B cell (primary cell): ENCODE results near the gene ATP9B. TPM values are rescaled to one million over a fixed set of nuclear protein-coding genes. Genes with fewer than 3 reads are reported as not detected.

Source experiments
- ATAC-seq: fragments of 200-7000 bp; cut with Tn5 transposase; one replicate; pipeline ENCODE4 v1.10.0; 2021; ENCODE audit warnings: low read depth, mild to moderate bottlenecking, moderate number of reproducible peaks, moderate library complexity
- CTCF ChIA-PET: fragments of 350-600 bp; sonication (Branson Sonifier 250); formaldehyde crosslinking; loops from one replicate; lab custom pipeline; 2021; ENCODE audit warnings: antibody characterized with exemption, inconsistent platforms; lab: Charles Lee
- POLR2A ChIA-PET: fragments of 350-600 bp; sonication (Branson Sonifier 250); formaldehyde crosslinking; loops from one replicate; lab custom pipeline; 2021; ENCODE audit warnings: antibody characterized with exemption; lab: Charles Lee
- DNase-seq: peaks from one replicate; pipeline ENCODE4 v3.0.0; 2013
- H2AFZ ChIP-seq: 2 replicates; pipeline ENCODE4 v1.6.1; 2012; ENCODE audit warnings: mild to moderate bottlenecking, low read depth, low read length; ENCODE audit not compliant: insufficient read depth, poor library complexity, severe bottlenecking
- H3K27ac ChIP-seq, 2 donors: 1 replicate in 1 of 2; 2 replicates in 1 of 2; pipeline ENCODE4 v1.5.1; 2012 to 2013; ENCODE audit warnings: low read length in 2 of 2, mild to moderate bottlenecking in 2 of 2, moderate library complexity in 1 of 2
- H3K27me3 ChIP-seq, 4 experiments: fragments of 200-600 bp in 1 of 4; sonication (generic) in 1 of 4; replicated peaks in 1 of 4; 1 replicate in 2 of 4; 2 replicates in 2 of 4; pipeline versions ENCODE4 v1.6.1 to v1.7.0; 2013 to 2016; ENCODE audit warnings: low read length in 3 of 4, mild to moderate bottlenecking in 2 of 4, mixed read lengths in 1 of 4, moderate library complexity in 1 of 4; ENCODE audit not compliant: insufficient read depth in 4 of 4, control insufficient read depth in 3 of 4; ENCODE audit errors: control extremely low read depth in 1 of 4
- H3K36me3 ChIP-seq, 2 experiments: replicated peaks in 1 of 2; 1 replicate in 1 of 2; 2 replicates in 1 of 2; pipeline versions ENCODE4 v1.6.1 to v1.7.1; 2013; ENCODE audit warnings: low read length in 1 of 2; ENCODE audit not compliant: insufficient read depth in 2 of 2, control insufficient read depth in 1 of 2; ENCODE audit errors: control extremely low read depth in 1 of 2, extremely low read depth in 1 of 2
- H3K4me1 ChIP-seq, 2 donors: fragments of 200-600 bp in 1 of 2; sonication (generic) in 1 of 2; 1 replicate in 1 of 2; 2 replicates in 1 of 2; pipeline versions ENCODE4 v1.5.1 to v1.6.1; 2013 to 2017; ENCODE audit warnings: low read length in 2 of 2; ENCODE audit not compliant: control insufficient read depth in 2 of 2, insufficient read depth in 2 of 2
- H3K4me2 ChIP-seq: replicated peaks from 2 replicates; pipeline ENCODE3; 2012; ENCODE audit warnings: mild to moderate bottlenecking, low read depth, low read length; ENCODE audit not compliant: poor library complexity, severe bottlenecking
- H3K4me3 ChIP-seq, 5 experiments: fragments of 200-600 bp in 1 of 5; sonication (generic) in 1 of 5; 1 replicate in 3 of 5; 2 replicates in 2 of 5; pipeline versions ENCODE4 v1.5.1 to v1.7.0; 2011 to 2016; ENCODE audit warnings: low read length in 4 of 5, mild to moderate bottlenecking in 4 of 5, low read depth in 2 of 5, control low read depth in 1 of 5, moderate library complexity in 1 of 5; ENCODE audit not compliant: insufficient read depth in 1 of 5; ENCODE audit errors: control extremely low read depth in 1 of 5, extremely low read depth in 1 of 5
- H3K79me2 ChIP-seq: fragments of 200-600 bp; sonication (generic); one replicate; pipeline ENCODE4 v1.6.0; 2016; ENCODE audit warnings: low read length; ENCODE audit not compliant: control insufficient read depth, insufficient read depth
- H3K9ac ChIP-seq: fragments of 200-600 bp; sonication (generic); 2 replicates; pipeline ENCODE4 v1.6.1; 2017; ENCODE audit warnings: mild to moderate bottlenecking, low read length, moderate library complexity
- H3K9me3 ChIP-seq, 3 donors: one replicate each; pipeline versions ENCODE4 v1.6.1 to v1.7.1; 2013; ENCODE audit warnings: low read length in 2 of 3; ENCODE audit not compliant: control insufficient read depth in 2 of 3, insufficient read depth in 1 of 3; ENCODE audit errors: control extremely low read depth in 1 of 3
- H4K20me1 ChIP-seq: 2 replicates; pipeline ENCODE4 v1.6.0; 2012; ENCODE audit warnings: mild to moderate bottlenecking, low read length; ENCODE audit not compliant: insufficient read depth, control insufficient read depth, poor library complexity, severe bottlenecking
- H3K27ac Mint-ChIP-seq: one replicate; pipeline ENCODE4 v1.8.0; 2021; ENCODE audit warnings: mixed read lengths
- H3K27me3 Mint-ChIP-seq: one replicate; pipeline ENCODE4 v1.8.0; 2021; ENCODE audit warnings: mixed read lengths
- H3K4me1 Mint-ChIP-seq: one replicate; pipeline ENCODE4 v1.8.0; 2021; ENCODE audit warnings: mixed read lengths
- H3K4me3 Mint-ChIP-seq: one replicate; pipeline ENCODE4 v1.8.0; 2021; ENCODE audit warnings: mixed read lengths
- H3K9me3 Mint-ChIP-seq: one replicate; pipeline ENCODE4 v1.8.0; 2022; ENCODE audit warnings: mixed read lengths; ENCODE audit not compliant: insufficient read depth
- CTCF ChIP-seq: fragments of 200-600 bp; IDR thresholded peaks from one replicate; pipeline ENCODE4 v1.8.0; 2022; ENCODE audit warnings: antibody characterized with exemption, mild to moderate bottlenecking
- EZH2 ChIP-seq: IDR thresholded peaks from 2 replicates; pipeline ENCODE4 v1.6.1; 2012; ENCODE audit warnings: borderline replicate concordance, low read depth, mild to moderate bottlenecking, moderate library complexity, low read length; ENCODE audit not compliant: insufficient read depth, poor library complexity, severe bottlenecking
- WGBS: methylation state at CpG from one replicate; pipeline ENCODE4 v1.1.5; 2013; ENCODE audit warnings: missing lambda C conversion rate; ENCODE audit not compliant: insufficient coverage; 5-methylcytosine and 5-hydroxymethylcytosine counted together
- intact Hi-C: fragments of 100-400 bp; cut with micrococcal nuclease; formaldehyde crosslinking; loops from one replicate; pipeline ENCODE4 v1.10.0; 2022
- polyA plus RNA-seq: library from polyadenylated mRNA; depleted of rRNA; stranded (reverse); fragments of >200 nt; gene quantifications from 2 replicates; pipeline ENCODE4 v1.2.3, GENCODE V29; 2012
- total RNA-seq, 2 donors: library from RNA; stranded (reverse); fragments of 120-200 nt in 1 of 2; gene quantifications; 1 replicate in 1 of 2; 2 replicates in 1 of 2; pipeline versions ENCODE4 v1.2.3 to v1.2.4, GENCODE V29; 2013 to 2022

ATP9B gene
- total and polyA plus RNA-seq, 2 donors (not counting 1 experiment from before 2014, with no cell fraction given), result 34.3 to 71.7 TPM

GRCh38 chr18:79250301-79250981 is 181.2 kb downstream of the ATP9B start:
- DNase-seq, result no peak
- no peaks in the 10 kb centered on the region for H3K27me3 Mint-ChIP-seq
- intact Hi-C loops, result no loop called here
- no peaks in the 10 kb centered on the region for H3K9me3 Mint-ChIP-seq
- no peaks in the 10 kb centered on the region for H3K27me3 ChIP-seq
- H3K79me2 ChIP-seq, result no peaks in the 10 kb centered on the region
- no peak overlapping the region for H3K4me2 ChIP-seq
- peaks cover 4 to 7% of the 10 kb centered on the region in 2 donors for H3K4me1 ChIP-seq
- H3K27ac Mint-ChIP-seq, result no peak overlapping the region
- no peak for ATAC-seq
- ChIA-PET CTCF (no interaction called here), POLR2A (no interaction called here)
- H3K9ac ChIP-seq, result no peak overlapping the region
- H4K20me1 ChIP-seq, result peaks cover 9% of the 10 kb centered on the region
- H3K4me3 Mint-ChIP-seq, result no peak overlapping the region
- no peak overlapping the region for H3K4me3 ChIP-seq
- no peak overlapping the region for H2AFZ ChIP-seq
- H3K36me3 ChIP-seq, result peaks cover 0 to 12% of the 10 kb centered on the region in 2 experiments
- H3K27ac ChIP-seq, result no peak overlapping the region
- H3K9me3 ChIP-seq, result peaks cover 0 to 4% (median 0%) of the 10 kb centered on the region in 3 donors
- WGBS, result 97% methylated on average over 11 of the region's 12 CpGs
- peaks cover 7% of the 10 kb centered on the region for H3K4me1 Mint-ChIP-seq
- TF ChIP-seq CTCF (no peak), EZH2 (no peak)

GRCh38 chr18:79251021-79251420 is 181.8 kb downstream of the ATP9B start:
- H3K4me3 ChIP-seq, result no peak overlapping the region
- POLR2A ChIA-PET, result no interaction called here
- WGBS, result 97% methylated on average over 7 of the region's 9 CpGs
- peaks cover 9% of the 10 kb centered on the region for H4K20me1 ChIP-seq
- no peak overlapping the region for H2AFZ ChIP-seq
- peaks cover 7% of the 10 kb centered on the region for H3K4me1 Mint-ChIP-seq
- H3K27me3 Mint-ChIP-seq, result no peaks in the 10 kb centered on the region
- no peak overlapping the region for H3K27ac ChIP-seq
- CTCF ChIA-PET, result no interaction called here
- H3K9ac ChIP-seq, result no peak overlapping the region
- no peaks in the 10 kb centered on the region for H3K9me3 Mint-ChIP-seq
- peaks cover 4 to 7% of the 10 kb centered on the region in 2 donors for H3K4me1 ChIP-seq
- peaks cover 0 to 14% of the 10 kb centered on the region in 2 experiments for H3K36me3 ChIP-seq
- H3K27ac Mint-ChIP-seq, result no peak overlapping the region
- no peaks in the 10 kb centered on the region for H3K9me3 ChIP-seq
- intact Hi-C loops, result no loop called here
- no peak for DNase-seq
- no peak overlapping the region for H3K4me3 Mint-ChIP-seq
- H3K27me3 ChIP-seq, result no peaks in the 10 kb centered on the region
- H3K4me2 ChIP-seq, result no peak overlapping the region
- no peak for TF ChIP-seq EZH2
- no peak for TF ChIP-seq CTCF
- H3K79me2 ChIP-seq, result no peaks in the 10 kb centered on the region
- no peak for ATAC-seq
